ENCODE data around the gene RAVER2. TPM values are rescaled to one million over a fixed set of nuclear protein-coding genes. Genes with fewer than 3 reads are reported as not detected.

The RAVER2 gene
- polyA plus RNA-seq, 3 donors, result 0.38 to 1.3 (median 0.69) TPM

DNA sequence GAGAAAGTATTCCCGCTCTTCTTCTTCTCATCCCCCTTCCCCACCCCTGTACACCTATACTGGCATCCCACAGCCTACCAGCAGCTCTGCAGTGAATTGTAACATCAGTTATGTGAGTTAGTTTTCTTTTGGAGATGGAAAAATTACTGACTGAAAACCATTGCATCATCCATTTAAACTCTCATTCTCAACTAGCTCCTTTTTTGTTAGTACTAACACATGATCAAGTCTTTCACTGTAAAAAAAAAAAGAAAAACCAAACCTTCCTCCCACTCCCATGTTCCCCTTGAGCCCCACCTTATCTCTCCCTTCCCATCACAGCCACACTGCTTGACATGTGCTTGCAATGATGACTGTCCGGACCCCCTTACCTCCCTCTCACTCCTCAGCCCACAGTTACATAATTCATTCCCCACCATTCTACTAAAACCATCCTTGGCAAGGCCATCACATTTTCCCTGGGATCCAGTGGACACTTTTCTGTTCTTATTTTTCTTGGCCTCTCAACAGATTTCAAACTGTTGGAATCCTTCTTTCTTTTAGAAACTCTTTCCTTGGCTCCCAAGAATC, 23.2 kb upstream of the RAVER2 start:
- H3K27ac Mint-ChIP-seq, result peak overlapping the region in 2 of 7 donors; percentile 16 to 17

DNA sequence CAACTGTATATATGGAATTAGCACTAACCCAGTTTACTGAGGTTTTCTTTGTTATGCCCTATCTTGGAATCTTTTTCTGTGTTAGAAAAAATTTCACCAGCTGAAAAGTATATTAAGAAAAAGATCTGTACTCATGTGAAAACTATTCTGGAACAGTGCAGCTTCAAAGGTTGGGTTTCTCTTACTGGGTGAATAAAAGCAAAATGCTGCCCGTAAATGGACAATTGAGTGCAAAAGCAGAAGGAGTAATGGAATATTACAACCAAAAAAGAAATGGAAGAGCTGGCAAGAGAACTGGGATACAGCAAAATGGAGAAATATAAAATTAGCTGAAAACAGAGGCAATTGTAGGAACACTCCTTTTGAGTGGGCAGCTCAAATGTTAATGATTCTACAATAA, 17.0 kb upstream of the RAVER2 start:
- intact Hi-C loops (cut with micrococcal nuclease), result no loop called here
- Mint-ChIP-seq H3K9me3 (peaks cover 0 to 3% (median 0%) of the 10 kb centered on the region in 7 donors), H3K4me1 (no peaks in the 10 kb centered on the region), H3K27ac (no peak overlapping the region), H3K27me3 (ENCODE audit: low read depth in 3 of 3) (peaks cover 0 to 8% (median 0%) of the 10 kb centered on the region in 3 donors), H3K4me3 (no peak overlapping the region), H3K36me3 (no peaks in the 10 kb centered on the region)
- Histone ChIP-seq H3K4me1 (ENCODE audit: control insufficient read depth in 1 of 2, insufficient read depth in 2 of 2, low read length in 2 of 2) (no peaks in the 10 kb centered on the region), H3K79me2 (ENCODE audit: insufficient read depth, low read length) (no peaks in the 10 kb centered on the region), H3K9ac (ENCODE audit: insufficient read depth, low read length, poor library complexity, severe bottlenecking) (no peak overlapping the region), H3K36me3 (replicated peaks in 1 of 2; ENCODE audit: control insufficient read depth in 1 of 2, insufficient read depth in 2 of 2, low read length in 2 of 2) (no peaks in the 10 kb centered on the region), H2AFZ (ENCODE audit: insufficient read depth, low read depth, low read length, poor library complexity, severe bottlenecking) (no peak overlapping the region), H3K4me3 (replicated peaks in 1 of 3; ENCODE audit: low read depth in 2 of 3, low read length in 3 of 3) (no peak overlapping the region), H3K4me2 (replicated peaks; ENCODE audit: extremely low read depth, low read length, poor library complexity, severe bottlenecking) (no peak overlapping the region), H4K20me1 (ENCODE audit: insufficient read depth, low read length) (no peaks in the 10 kb centered on the region), H3K27me3 (ENCODE audit: control insufficient read depth in 2 of 2, insufficient read depth in 2 of 2, low read length in 2 of 2) (no peaks in the 10 kb centered on the region), H3K9me3 (replicated peaks in 1 of 2; ENCODE audit: control insufficient read depth in 1 of 2, insufficient read depth in 1 of 2, low read length in 2 of 2) (no peaks in the 10 kb centered on the region), H3K27ac (ENCODE audit: low read depth in 1 of 2, low read length in 2 of 2) (no peak overlapping the region)
- no peak for DNase-seq
- 100% methylated on average over 1 of the region's 1 CpG for WGBS (ENCODE audit: insufficient coverage)
- TF ChIP-seq, protein P1, sequence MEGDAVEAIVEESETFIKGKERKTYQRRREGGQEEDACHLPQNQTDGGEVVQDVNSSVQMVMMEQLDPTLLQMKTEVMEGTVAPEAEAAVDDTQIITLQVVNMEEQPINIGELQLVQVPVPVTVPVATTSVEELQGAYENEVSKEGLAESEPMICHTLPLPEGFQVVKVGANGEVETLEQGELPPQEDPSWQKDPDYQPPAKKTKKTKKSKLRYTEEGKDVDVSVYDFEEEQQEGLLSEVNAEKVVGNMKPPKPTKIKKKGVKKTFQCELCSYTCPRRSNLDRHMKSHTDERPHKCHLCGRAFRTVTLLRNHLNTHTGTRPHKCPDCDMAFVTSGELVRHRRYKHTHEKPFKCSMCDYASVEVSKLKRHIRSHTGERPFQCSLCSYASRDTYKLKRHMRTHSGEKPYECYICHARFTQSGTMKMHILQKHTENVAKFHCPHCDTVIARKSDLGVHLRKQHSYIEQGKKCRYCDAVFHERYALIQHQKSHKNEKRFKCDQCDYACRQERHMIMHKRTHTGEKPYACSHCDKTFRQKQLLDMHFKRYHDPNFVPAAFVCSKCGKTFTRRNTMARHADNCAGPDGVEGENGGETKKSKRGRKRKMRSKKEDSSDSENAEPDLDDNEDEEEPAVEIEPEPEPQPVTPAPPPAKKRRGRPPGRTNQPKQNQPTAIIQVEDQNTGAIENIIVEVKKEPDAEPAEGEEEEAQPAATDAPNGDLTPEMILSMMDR (IDR thresholded peaks at IDR 0.05), result no peak

More for the DNA sequence above, 23.2 kb upstream of the RAVER2 start:
- peaks cover 0 to 7% of the 10 kb centered on the region in 2 donors for H3K9me3 ChIP-seq (replicated peaks in 1 of 2; ENCODE audit: control insufficient read depth in 1 of 2, insufficient read depth in 1 of 2, low read length in 2 of 2)
- Mint-ChIP-seq H3K9me3 (peaks cover 2 to 12% (median 4%) of the 10 kb centered on the region in 7 donors), H3K27me3 (ENCODE audit: low read depth in 3 of 3) (peaks cover 0 to 7% (median 0%) of the 10 kb centered on the region in 3 donors), H3K4me1 (no peaks in the 10 kb centered on the region), H3K4me3 (no peak overlapping the region), H3K36me3 (no peaks in the 10 kb centered on the region)
- H4K20me1 ChIP-seq (ENCODE audit: insufficient read depth, low read length), result no peaks in the 10 kb centered on the region
- H2AFZ ChIP-seq (ENCODE audit: insufficient read depth, low read depth, low read length, poor library complexity, severe bottlenecking), result no peak overlapping the region
- H3K36me3 ChIP-seq (replicated peaks in 1 of 2; ENCODE audit: control insufficient read depth in 1 of 2, insufficient read depth in 2 of 2, low read length in 2 of 2), result no peaks in the 10 kb centered on the region
- intact Hi-C loops (cut with micrococcal nuclease), result no loop called here
- TF ChIP-seq, protein P1 (IDR thresholded peaks at IDR 0.05), result no peak
- no peak overlapping the region for H3K27ac ChIP-seq (ENCODE audit: low read depth in 1 of 2, low read length in 2 of 2)
- H3K4me2 ChIP-seq (replicated peaks; ENCODE audit: extremely low read depth, low read length, poor library complexity, severe bottlenecking), result no peak overlapping the region
- H3K27me3 ChIP-seq (ENCODE audit: control insufficient read depth in 2 of 2, insufficient read depth in 2 of 2, low read length in 2 of 2), result no peaks in the 10 kb centered on the region
- no peak overlapping the region for H3K9ac ChIP-seq (ENCODE audit: insufficient read depth, low read length, poor library complexity, severe bottlenecking)
- no peaks in the 10 kb centered on the region for H3K79me2 ChIP-seq (ENCODE audit: insufficient read depth, low read length)
- WGBS (ENCODE audit: insufficient coverage), result 100% methylated on average over 1 of the region's 2 CpGs
- no peak overlapping the region for H3K4me3 ChIP-seq (replicated peaks in 1 of 3; ENCODE audit: low read depth in 2 of 3, low read length in 3 of 3)
- DNase-seq, result no peak
- H3K4me1 ChIP-seq (ENCODE audit: control insufficient read depth in 1 of 2, insufficient read depth in 2 of 2, low read length in 2 of 2), result no peaks in the 10 kb centered on the region

Data from CD14-positive monocyte (primary cell).